ENCODE measurements around the gene DYNC1I2. TPM values are rescaled to one million over a fixed set of nuclear protein-coding genes. Genes with fewer than 3 reads are reported as not detected.
A peak's percentile ranks its signal among the peaks of the same experiment; 100 is the strongest.

Gene DYNC1I2
- 100 to 1,000 TPM in 3 of 4 donors, 10 to 100 TPM in 1; 99.6 to 116 (median 113) TPM for total RNA-seq

DNA sequence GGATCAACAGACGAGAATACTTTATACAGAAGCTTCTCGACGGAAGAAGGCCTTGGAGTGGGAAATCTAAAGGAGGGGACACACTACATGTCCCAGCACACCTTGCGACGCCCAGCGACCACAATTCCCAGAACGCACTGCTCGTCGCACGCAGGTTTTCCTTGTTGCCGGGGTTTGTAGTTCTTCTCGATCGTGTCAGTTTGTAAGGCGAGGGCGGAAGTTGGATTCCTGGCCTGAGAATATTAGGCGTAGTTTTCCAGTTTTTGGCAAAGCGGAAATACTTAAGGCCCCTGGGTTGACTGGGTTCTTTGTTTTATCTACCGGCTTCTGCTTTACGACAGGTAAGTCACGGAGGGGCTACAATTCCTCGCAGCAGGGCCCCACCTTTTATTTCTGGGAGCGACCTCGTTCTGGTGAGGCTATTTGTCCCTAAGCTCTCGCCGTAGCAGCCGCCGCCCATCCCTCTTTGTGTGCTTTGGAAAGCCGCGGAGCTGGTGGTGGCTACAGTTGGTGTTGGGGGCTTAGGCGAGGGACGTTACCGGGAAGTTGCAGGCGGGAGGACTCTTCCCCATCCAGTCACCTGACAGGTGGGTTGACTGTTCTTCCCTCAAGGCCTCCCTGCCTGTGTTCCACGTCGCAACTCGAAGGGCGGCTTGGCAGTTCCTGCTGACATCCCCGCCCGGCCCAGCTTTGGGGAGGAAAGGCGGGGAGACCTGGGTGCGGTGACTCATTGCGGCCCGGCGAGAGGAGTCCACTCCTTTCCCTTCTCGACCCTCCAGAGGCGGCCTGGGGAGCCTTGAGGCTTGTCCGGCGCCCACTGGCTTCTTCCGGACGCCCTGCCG lies at the start of gene DYNC1I2:
DYNC1I2 (plus strand) TSS at position 183 of the 842 bp plus-strand sequence. CDS start 2,687 bp downstream, outside the sequence.
- 0 to 1% methylated on average over 37 to 51 of the region's 51 CpGs for WGBS, 2 donors
- TF ChIP-seq EP300 (IDR thresholded peaks at IDR 0.05) (peak in 1 of 2 donors; percentile 88), POLR2A (IDR thresholded peaks at IDR 0.05) (peak in 1 of 2 donors; percentile 22)
- TF ChIP-seq, protein P1, sequence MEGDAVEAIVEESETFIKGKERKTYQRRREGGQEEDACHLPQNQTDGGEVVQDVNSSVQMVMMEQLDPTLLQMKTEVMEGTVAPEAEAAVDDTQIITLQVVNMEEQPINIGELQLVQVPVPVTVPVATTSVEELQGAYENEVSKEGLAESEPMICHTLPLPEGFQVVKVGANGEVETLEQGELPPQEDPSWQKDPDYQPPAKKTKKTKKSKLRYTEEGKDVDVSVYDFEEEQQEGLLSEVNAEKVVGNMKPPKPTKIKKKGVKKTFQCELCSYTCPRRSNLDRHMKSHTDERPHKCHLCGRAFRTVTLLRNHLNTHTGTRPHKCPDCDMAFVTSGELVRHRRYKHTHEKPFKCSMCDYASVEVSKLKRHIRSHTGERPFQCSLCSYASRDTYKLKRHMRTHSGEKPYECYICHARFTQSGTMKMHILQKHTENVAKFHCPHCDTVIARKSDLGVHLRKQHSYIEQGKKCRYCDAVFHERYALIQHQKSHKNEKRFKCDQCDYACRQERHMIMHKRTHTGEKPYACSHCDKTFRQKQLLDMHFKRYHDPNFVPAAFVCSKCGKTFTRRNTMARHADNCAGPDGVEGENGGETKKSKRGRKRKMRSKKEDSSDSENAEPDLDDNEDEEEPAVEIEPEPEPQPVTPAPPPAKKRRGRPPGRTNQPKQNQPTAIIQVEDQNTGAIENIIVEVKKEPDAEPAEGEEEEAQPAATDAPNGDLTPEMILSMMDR (IDR thresholded peaks at IDR 0.05), result peak in 1 of 5 experiments; percentile 23
- Histone ChIP-seq H3K27ac (peak within 1 kb of the TSS; percentile 75 to 95 (median 84)), H3K36me3 (peaks cover 0 to 12% (median 0%) of the 10 kb centered on the region in 3 donors), H3K9me3 (no peaks in the 10 kb centered on the region), H3K4me3 (peak within 1 kb of the TSS; percentile 60 to 93 (median 70)), H3K27me3 (no peaks in the 10 kb centered on the region), H3K4me1 (peaks cover 0 to 33% (median 16%) of the 10 kb centered on the region in 4 donors)
- DNase-seq (ENCODE audit: low spot score in 2 of 2), result peak; percentile 81 to 91

GRCh38 chr2:171651667-171652415 lies 35.4 kb upstream of the DYNC1I2 start:
- Histone ChIP-seq H3K27me3 (no peaks in the 10 kb centered on the region), H3K9me3 (peaks cover 0 to 15% (median 1%) of the 10 kb centered on the region in 4 donors), H3K4me1 (no peaks in the 10 kb centered on the region), H3K27ac (no peak overlapping the region), H3K4me3 (no peak overlapping the region), H3K36me3 (no peaks in the 10 kb centered on the region)
- DNase-seq (ENCODE audit: low spot score in 2 of 2), result no peak
- TF ChIP-seq POLR2A (IDR thresholded peaks at IDR 0.05) (no peak), EP300 (IDR thresholded peaks at IDR 0.05) (no peak)
- TF ChIP-seq, protein P1 (IDR thresholded peaks at IDR 0.05), result no peak

DNA sequence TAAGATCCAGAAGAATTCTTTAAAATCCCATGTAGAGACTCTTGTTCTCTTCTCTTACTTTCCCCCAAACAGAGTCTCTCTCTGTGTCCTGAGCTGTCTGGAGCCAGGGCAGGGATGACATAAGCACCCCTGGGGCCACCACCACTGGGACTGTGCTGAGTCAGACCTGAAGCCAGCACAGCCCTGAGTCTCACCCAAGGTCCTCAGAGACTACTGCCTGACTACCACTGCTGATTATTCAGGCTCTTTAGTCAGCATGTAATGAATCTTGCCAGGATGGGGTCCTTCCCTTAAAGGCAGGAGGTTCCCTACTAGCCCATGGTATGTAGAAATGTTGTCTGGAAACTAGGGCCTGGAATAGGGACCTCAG lies 34.9 kb upstream of the DYNC1I2 start:
- Histone ChIP-seq H3K27me3 (no peaks in the 10 kb centered on the region), H3K4me1 (no peaks in the 10 kb centered on the region), H3K36me3 (no peaks in the 10 kb centered on the region), H3K9me3 (peaks cover 0 to 12% (median 1%) of the 10 kb centered on the region in 4 donors), H3K4me3 (no peak overlapping the region), H3K27ac (no peak overlapping the region)
- DNase-seq (ENCODE audit: low spot score in 2 of 2), result no peak
- TF ChIP-seq POLR2A (IDR thresholded peaks at IDR 0.05), result no peak
- TF ChIP-seq EP300 (IDR thresholded peaks at IDR 0.05), result no peak
- TF ChIP-seq, protein P1 (IDR thresholded peaks at IDR 0.05), result no peak

DNA sequence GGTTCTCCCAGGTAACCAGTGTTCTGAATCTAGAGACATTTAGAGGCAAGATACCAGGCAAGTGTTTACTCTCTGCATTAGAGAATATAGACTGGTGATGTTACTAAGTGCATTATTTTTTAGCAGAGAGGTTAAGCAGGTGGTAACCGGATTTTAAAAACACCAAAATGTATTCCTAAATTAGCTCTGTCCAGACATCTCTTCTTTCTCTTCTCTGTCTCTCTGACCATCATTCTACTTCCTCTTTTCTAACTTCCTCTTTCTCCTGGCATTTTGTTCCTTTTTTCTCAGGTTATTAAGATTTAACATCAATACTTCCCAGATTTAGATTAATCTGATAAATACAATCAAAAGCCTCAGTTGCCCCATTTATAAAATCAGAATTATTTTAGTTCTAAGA lies 31.7 kb upstream of the DYNC1I2 start:
- DNase-seq (ENCODE audit: low spot score in 2 of 2), result no peak
- no peaks in the 10 kb centered on the region for H3K36me3 ChIP-seq
- TF ChIP-seq POLR2A (IDR thresholded peaks at IDR 0.05), result no peak
- TF ChIP-seq, protein P1 (IDR thresholded peaks at IDR 0.05), result no peak
- TF ChIP-seq EP300 (IDR thresholded peaks at IDR 0.05), result no peak
- H3K27me3 ChIP-seq, result no peaks in the 10 kb centered on the region
- H3K4me1 ChIP-seq, result no peaks in the 10 kb centered on the region
- no peak overlapping the region for H3K27ac ChIP-seq
- 69 to 79% methylated on average over 1 of the region's 1 CpG for WGBS, 2 donors
- H3K9me3 ChIP-seq, result peaks cover 0 to 12% (median 0%) of the 10 kb centered on the region in 4 donors
- H3K4me3 ChIP-seq, result no peak overlapping the region

- H3K4me1 ChIP-seq, result no peaks in the 10 kb centered on the region
- DNase-seq (ENCODE audit: low spot score in 2 of 2), result no peak
- TF ChIP-seq, protein P1 (IDR thresholded peaks at IDR 0.05), result no peak
- no peak for TF ChIP-seq EP300 (IDR thresholded peaks at IDR 0.05)
- no peak for TF ChIP-seq POLR2A (IDR thresholded peaks at IDR 0.05)
- H3K9me3 ChIP-seq, result no peaks in the 10 kb centered on the region
- no peak overlapping the region for H3K4me3 ChIP-seq
- H3K27me3 ChIP-seq, result no peaks in the 10 kb centered on the region
- H3K27ac ChIP-seq, result no peak overlapping the region
- no peaks in the 10 kb centered on the region for H3K36me3 ChIP-seq
Observed at GRCh38 chr2:171667041-171667440, 20.2 kb upstream of the DYNC1I2 start.

Data from tibial nerve (tissue), 4 donors.